ENCODE data around the gene LILRB3.
A peak's percentile ranks its signal among the peaks of the same experiment; 100 is the strongest.
"Not testable (repeated sequence)": the region's sequence is repeated elsewhere in the genome, so short reads cannot be mapped to it uniquely, and the experiment has no call there.

The LILRB3 gene

GRCh38 chr19:54252243-54252642 is 29.4 kb upstream of the LILRB3 start:
- no peak for TF ChIP-seq CTCF (IDR thresholded peaks at IDR 0.05)
- DNase-seq (ENCODE audit: low spot score) = peak; percentile 53
- H3K27ac ChIP-seq = no peak overlapping the region
- no peak overlapping the region for H3K4me3 ChIP-seq

GRCh38 chr19:54248016-54248601 is 25.3 kb upstream of the LILRB3 start:
- no peak for TF ChIP-seq CTCF (IDR thresholded peaks at IDR 0.05)
- Histone ChIP-seq H3K4me3 (no peak overlapping the region), H3K27ac (peak overlapping the region in 1 of 2 donors; percentile 64)
- no peak for DNase-seq (ENCODE audit: low spot score)

- Histone ChIP-seq H3K4me3 (no peak overlapping the region), H3K27ac (peak overlapping the region in 1 of 2 donors; percentile 68)
- peak; percentile 65 for DNase-seq (ENCODE audit: low spot score)
Observed at GRCh38 chr19:54247106-54247930, 24.5 kb upstream of the LILRB3 start.

GRCh38 chr19:54245936-54246335 is 23.1 kb upstream of the LILRB3 start:
- no peak overlapping the region for H3K4me3 ChIP-seq
- H3K27ac ChIP-seq = no peak overlapping the region
- TF ChIP-seq CTCF (IDR thresholded peaks at IDR 0.05) = no peak
- peak; percentile 40 for DNase-seq (ENCODE audit: low spot score)

More at GRCh38 chr19:54247106-54247930, 24.5 kb upstream of the LILRB3 start:
- TF ChIP-seq CTCF (IDR thresholded peaks at IDR 0.05) = no peak

- not testable (repeated sequence) for DNase-seq (ENCODE audit: low spot score); H3K4me3 ChIP-seq; H3K27ac ChIP-seq
Observed at GRCh38 chr19:54243809-54244208, 21.0 kb upstream of the LILRB3 start.

- not testable (repeated sequence) for DNase-seq (ENCODE audit: low spot score); H3K4me3 ChIP-seq; H3K27ac ChIP-seq
Observed at GRCh38 chr19:54242646-54243045, 19.8 kb upstream of the LILRB3 start, which contains the start of gene LILRA6. LILRA6 (minus strand) TSS chr19:54242790.

GRCh38 chr19:54242234-54242633 is 19.4 kb upstream of the LILRB3 start:
- H3K4me3 ChIP-seq; DNase-seq (ENCODE audit: low spot score); H3K27ac ChIP-seq: not testable (repeated sequence)

GRCh38 chr19:54240372-54241336 is 17.8 kb upstream of the LILRB3 start:
- not testable (repeated sequence) for H3K4me3 ChIP-seq
- DNase-seq (ENCODE audit: low spot score) = peak; percentile 46

GRCh38 chr19:54239491-54240371 is 16.9 kb upstream of the LILRB3 start:
- not testable (repeated sequence) for H3K27ac ChIP-seq; H3K4me3 ChIP-seq; DNase-seq (ENCODE audit: low spot score)

More at GRCh38 chr19:54240372-54241336, 17.8 kb upstream of the LILRB3 start:
- H3K27ac ChIP-seq = not testable (repeated sequence)
